GM19238 (cell line): ENCODE data around the gene TRIM15.
"Not testable (repeated sequence)": the region's sequence is repeated elsewhere in the genome, so short reads cannot be mapped to it uniquely, and the experiment has no call there.

Source experiments
- DNase-seq: peaks from one replicate; pipeline ENCODE4 v3.0.0; 2011; ENCODE audit warnings: low spot score; ENCODE audit not compliant: insufficient read length

TRIM15 gene

GRCh38 chr6:30162265-30163089, 869 bp upstream of the TRIM15 start:
- no peak for DNase-seq

GRCh38 chr6:30163918-30164654, 740 bp downstream of the TRIM15 start:
- DNase-seq, result no peak

- no peak for DNase-seq
These were observed 1.4 kb downstream of the TRIM15 start for GRCh38 chr6:30164714-30165113.

GRCh38 chr6:30165238-30165637, 1.9 kb downstream of the TRIM15 start:
- DNase-seq, result not testable (repeated sequence)

GRCh38 chr6:30167101-30167500, 3.8 kb downstream of the TRIM15 start:
- no peak for DNase-seq

DNA sequence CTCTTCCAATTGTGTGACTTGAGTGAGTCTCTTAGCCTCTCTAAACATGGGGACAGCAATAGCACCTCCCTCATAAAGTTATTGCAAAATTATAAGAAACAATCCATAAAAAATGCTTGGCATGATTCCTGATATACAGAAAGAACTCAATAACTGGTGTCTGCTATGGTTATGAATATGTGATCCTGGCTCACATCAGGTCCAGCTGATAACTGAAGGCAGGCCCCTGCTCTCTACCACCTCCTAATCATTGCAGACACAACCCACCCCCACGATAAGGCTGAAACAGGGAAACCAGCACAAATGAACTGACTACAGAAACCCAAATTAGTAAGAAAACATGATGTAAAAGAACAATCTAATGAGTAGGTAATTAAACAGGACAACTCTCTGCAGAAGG, 5.4 kb downstream of the TRIM15 start:
- no peak for DNase-seq

DNA sequence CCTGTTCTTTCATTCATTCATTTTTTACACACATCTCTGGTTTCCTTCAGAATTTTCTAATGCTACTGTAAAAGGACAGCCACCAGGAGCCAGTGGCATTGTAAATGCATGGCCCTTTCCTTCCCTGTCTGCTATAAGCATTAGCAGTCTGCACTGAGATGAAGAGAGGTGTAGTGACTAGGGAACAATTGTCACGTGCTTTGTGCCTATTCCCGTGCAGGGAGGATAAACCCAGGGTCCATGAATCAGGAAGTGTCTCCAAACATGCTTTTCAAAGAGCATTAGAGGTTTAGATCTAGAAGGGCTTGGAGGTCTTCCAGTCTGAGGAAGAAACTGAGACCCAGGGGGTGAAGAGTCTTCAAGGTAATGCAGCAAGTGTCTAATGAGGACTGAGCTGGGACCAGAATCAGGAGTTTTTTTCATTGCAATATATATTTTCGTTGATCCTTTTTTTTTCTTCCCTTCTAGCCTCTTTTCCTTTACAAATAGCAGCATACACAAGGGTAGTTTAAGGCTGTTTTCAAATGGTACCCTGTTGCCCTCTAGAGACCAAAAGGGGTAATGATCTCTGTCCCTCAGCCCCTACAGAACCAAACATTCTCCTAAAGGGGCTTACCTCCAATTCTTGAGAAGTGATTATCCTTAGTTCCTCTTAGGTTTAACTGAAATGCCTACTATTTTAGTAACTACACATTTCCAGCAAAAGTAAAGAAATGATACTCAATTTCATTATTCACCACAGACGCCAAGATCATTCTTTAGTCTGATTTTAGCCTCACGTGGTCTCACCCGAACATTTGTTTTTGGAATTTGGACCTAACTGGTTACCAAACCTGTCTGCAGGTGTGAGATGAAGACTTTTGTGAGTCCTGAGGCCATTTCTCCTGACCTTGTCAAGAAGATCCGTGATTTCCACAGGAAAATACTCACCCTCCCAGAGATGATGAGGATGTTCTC, 6.6 kb downstream of the TRIM15 start:
- DNase-seq, result no peak

GRCh38 chr6:30171677-30172471, 8.5 kb downstream of the TRIM15 start:
- no peak for DNase-seq

GRCh38 chr6:30172681-30173080, 9.3 kb downstream of the TRIM15 start:
- no peak for DNase-seq

DNA sequence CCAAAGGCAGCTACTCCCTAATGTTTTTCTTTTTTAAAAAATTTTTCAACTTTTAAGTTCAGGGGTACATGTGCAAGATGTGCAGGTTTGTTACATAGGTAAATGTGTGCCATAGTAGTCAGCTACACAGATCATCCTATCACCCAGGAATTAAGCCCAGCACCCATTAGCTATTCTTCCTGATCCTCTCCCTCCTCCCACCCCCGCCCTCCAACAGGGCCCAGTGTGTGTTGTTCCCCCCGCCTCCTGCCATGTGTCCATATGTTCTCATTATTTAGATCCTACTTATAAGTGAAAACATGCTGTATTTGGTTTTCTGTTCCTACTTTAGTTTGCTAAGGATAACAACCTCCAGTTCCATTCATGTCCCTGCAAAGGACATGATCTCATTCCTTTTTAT, 12.4 kb downstream of the TRIM15 start:
- no peak for DNase-seq

DNA sequence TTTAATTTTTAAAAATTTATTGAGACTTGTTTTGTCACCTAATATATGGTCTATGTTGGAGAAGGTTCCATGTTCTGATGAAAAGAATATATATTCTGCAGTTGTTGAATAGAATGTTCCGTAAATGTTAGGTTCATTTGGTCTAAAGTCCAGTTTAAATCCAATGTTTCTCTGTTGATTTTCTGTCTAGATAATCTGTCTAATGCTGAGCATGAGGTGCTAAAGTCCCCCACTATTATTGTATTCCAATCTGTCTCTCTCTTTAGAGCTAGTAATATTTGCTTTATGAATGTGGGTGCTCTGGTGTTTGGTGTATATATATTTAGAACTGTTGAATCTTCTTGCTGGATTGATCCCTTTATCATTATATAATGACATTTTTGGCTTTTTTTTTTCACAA, 15.5 kb downstream of the TRIM15 start:
- DNase-seq, result no peak

- DNase-seq, result no peak
These were observed 16.8 kb downstream of the TRIM15 start for GRCh38 chr6:30180145-30180544.

- DNase-seq, result no peak
These were observed 21.2 kb downstream of the TRIM15 start for GRCh38 chr6:30184417-30185031.

- no peak for DNase-seq
These were observed 22.6 kb downstream of the TRIM15 start for GRCh38 chr6:30185846-30186484.

DNA sequence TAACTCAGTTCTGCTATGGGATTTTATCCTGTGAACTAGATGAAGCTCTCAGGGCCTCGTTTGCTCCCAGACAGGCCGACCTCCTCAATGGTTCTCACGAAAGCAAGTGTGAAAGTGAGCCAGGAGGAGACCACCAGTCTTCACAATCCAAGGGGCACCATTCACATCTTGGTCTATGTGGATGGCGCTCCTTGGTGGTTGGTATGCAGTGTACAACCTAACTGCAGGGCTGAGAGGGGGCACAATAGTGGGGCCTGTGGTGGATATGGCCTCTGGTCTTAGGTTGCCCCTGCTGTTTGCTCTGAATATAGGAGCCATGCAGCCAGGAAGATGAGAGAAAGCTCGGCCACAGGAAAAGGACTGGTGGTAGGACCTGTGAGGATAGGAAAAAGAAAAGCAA, 25.2 kb downstream of the TRIM15 start:
- DNase-seq, result no peak

DNA sequence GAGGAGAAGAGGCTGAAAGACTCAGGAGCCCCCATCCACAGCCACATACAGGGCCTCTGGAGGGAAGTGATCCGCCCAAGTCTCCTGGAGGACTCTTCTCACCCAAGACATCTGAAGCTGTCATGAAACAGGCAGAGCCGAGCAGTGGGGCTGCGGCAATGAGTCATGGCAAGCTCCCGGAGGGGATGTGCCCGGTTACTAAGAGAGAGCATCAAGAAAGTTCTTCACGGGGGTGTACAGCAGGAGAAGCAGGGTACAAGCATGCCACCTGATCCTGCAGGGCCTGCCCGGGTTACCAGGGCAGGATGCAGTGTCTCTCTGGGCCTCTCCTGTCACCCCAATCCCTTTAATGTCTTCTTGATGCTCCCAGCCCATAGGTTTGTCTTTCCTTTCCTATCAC, 28.7 kb downstream of the TRIM15 start:
- DNase-seq, result no peak

- no peak for DNase-seq
These were observed 31.7 kb downstream of the TRIM15 start for GRCh38 chr6:30194797-30195690.

GRCh38 chr6:30195951-30196350, 32.6 kb downstream of the TRIM15 start:
- no peak for DNase-seq

GRCh38 chr6:30196376-30196775, 33.0 kb downstream of the TRIM15 start:
- no peak for DNase-seq
